Stimulated activated CD8-positive, alpha-beta memory T cell treated with anti-CD3 and anti-CD28 coated beads, Interleukin-4, amount 100 ng/mL, for 4 hours (primary cell): ENCODE data around the gene SMARCD3.

ENCODE experiments used
- DNase-seq, 2 donors: peaks; one replicate each; pipeline ENCODE4 v3.0.0-alpha.2; 2020; ENCODE audit warnings: low read depth in 2 of 2, low spot score in 1 of 2

The SMARCD3 gene

DNA sequence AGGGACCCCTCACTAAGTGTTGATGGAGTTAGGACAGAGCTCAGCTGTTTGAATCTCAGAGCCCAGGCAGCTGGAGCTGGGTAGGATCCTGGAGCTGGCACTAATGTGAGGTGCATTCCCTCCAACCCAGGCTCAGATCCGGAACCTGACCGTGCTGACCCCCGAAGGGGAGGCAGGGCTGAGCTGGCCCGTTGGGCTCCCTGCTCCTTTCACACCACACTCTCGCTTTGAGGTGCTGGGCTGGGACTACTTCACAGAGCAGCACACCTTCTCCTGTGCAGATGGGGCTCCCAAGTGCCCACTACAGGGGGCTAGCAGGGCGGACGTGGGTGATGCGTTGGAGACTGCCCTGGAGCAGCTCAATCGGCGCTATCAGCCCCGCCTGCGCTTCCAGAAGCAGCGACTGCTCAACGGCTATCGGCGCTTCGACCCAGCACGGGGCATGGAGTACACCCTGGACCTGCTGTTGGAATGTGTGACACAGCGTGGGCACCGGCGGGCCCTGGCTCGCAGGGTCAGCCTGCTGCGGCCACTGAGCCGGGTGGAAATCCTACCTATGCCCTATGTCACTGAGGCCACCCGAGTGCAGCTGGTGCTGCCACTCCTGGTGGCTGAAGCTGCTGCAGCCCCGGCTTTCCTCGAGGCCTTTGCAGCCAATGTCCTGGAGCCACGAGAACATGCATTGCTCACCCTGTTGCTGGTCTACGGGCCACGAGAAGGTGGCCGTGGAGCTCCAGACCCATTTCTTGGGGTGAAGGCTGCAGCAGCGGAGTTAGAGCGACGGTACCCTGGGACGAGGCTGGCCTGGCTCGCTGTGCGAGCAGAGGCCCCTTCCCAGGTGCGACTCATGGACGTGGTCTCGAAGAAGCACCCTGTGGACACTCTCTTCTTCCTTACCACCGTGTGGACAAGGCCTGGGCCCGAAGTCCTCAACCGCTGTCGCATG, 11.0 kb downstream of the SMARCD3 start:
- no peak for DNase-seq

DNA sequence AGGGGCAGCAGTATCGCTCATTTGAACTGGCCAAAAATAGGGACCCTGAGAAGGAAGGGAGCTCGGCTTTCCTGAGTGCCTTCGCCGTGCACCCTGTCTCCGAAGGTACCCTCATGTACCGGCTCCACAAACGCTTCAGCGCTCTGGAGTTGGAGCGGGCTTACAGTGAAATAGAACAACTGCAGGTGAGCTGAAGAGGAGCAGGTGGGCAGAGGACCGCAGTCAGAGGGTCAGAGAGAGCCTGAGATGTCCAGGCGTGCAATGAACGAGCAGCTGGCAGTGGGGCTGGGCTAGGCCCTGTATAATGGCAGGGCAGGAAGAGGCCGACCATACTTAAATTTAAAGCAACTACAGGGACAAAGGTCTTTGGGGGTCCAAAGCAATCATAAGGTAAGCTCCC, 12.1 kb downstream of the SMARCD3 start:
- DNase-seq = no peak

DNA sequence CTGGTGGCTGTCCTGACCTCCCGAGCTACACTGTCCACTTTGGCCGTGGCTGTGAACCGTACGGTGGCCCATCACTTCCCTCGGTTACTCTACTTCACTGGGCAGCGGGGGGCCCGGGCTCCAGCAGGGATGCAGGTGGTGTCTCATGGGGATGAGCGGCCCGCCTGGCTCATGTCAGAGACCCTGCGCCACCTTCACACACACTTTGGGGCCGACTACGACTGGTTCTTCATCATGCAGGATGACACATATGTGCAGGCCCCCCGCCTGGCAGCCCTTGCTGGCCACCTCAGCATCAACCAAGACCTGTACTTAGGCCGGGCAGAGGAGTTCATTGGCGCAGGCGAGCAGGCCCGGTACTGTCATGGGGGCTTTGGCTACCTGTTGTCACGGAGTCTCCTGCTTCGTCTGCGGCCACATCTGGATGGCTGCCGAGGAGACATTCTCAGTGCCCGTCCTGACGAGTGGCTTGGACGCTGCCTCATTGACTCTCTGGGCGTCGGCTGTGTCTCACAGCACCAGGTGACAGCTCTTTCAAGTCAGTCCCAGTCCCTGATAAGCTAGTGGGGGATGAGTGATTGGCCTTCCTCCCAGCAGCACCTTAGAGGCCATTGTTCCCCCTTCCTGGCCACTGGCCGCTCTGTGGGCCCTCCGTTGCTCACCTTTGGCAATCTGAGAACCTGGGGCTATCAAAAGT, 13.3 kb downstream of the SMARCD3 start:
- no peak for DNase-seq

GRCh38 chr7:151233804-151234203, 14.7 kb downstream of the SMARCD3 start:
- DNase-seq = no peak

GRCh38 chr7:151232917-151233701, 15.4 kb downstream of the SMARCD3 start:
- DNase-seq = peak; percentile 53 to 71

- DNase-seq = peak; percentile 71 to 84
Measured at GRCh38 chr7:151232091-151232916, 16.2 kb downstream of the SMARCD3 start, which contains the start of gene CHPF2. TSS of gene CHPF2 (plus strand) at chr7:151232483. CDS start at chr7:151234012, 1,529 bp downstream.

GRCh38 chr7:151231080-151231479, 17.4 kb downstream of the SMARCD3 start:
- DNase-seq = no peak

- DNase-seq = no peak
Measured at GRCh38 chr7:151229249-151229648, 19.2 kb downstream of the SMARCD3 start.

DNA sequence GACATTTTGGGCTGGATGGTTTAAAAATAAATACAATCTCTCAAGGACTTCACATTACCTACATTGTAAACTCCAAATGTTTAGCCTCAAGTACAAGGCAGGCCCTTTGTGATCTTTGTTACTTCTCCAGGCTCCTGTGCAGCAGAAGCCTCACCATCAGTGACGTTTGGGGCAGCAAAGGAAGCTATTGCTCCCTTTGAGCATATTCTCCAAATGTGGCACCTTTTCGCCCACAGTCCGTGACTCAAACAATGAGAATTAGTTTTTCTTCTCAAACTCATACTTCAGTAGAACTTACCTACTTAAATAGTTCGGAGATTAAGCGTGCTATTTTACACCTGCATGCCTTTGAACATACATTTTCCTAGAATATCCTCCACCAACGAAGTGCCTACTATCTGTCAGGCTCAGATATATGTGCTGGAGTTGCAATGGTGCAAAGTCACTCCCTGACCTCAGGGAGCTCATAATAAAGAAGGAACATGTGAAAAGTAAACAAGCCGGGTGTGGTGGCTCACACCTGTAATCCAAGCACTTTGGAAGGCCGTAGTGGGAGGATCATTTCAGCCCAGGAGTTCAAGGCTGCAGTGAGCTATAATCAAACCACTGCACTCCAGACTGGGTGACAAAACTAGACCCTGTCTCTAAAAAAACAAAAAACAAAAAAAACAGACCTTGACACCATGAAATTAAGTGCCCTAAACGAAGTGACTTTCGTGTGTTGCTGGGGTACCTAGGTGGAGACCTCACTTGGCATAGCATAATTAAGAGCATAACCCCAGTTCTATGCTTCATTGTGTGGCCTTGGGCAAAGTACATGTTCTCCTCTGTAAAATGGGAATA, 20.2 kb downstream of the SMARCD3 start:
- no peak for DNase-seq

GRCh38 chr7:151226875-151227782, 21.4 kb downstream of the SMARCD3 start, which contains the start of gene ABCF2:
TSS of gene ABCF2 (minus strand) at chr7:151227205. CDS start at chr7:151226458, 747 bp downstream.
- peak; percentile 98 for DNase-seq

- no peak for DNase-seq
Measured at GRCh38 chr7:151226560-151226874, 22.0 kb downstream of the SMARCD3 start.

- no peak for DNase-seq
Measured at GRCh38 chr7:151225948-151226510, 22.5 kb downstream of the SMARCD3 start.

GRCh38 chr7:151223728-151224127, 24.8 kb downstream of the SMARCD3 start:
- no peak for DNase-seq

DNA sequence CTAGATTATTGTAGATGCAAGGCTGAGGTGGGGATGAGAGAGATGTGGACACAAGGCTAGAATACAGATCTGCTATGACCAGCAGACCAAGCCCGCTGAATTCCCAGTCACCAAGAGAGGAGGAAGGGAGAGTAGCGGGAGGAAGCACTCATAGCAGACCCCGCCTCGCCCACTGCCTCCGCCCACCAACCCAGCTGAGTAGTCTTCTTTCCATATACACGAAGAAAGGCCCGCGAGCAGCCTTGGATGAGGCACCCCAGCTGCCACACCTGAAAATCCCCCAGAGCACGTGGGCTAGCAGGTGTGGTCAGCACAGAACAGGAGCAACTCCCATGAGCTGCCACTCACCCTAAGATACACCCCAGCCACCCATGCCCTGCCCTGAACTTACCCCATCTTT, 30.3 kb downstream of the SMARCD3 start:
- no peak for DNase-seq

DNA sequence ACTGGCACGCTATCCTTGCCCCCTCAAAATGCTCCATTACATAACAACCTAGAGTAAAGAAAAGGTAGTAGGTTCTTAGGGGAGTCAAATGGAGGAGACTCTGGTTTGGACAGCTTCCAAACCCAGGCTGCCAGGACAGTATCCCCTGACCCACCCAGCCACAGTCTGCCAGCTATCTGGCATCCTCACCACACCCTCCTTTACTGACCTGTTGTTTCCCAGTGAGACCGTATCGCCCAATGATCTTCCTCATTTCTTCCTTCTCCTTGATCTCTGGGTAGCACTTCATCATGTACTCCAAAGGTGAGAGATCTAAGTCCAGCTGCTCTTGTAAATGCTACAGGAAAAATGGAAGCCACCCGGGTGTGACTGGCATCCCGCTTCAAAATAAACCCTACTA, 33.1 kb downstream of the SMARCD3 start:
- no peak for DNase-seq

DNA sequence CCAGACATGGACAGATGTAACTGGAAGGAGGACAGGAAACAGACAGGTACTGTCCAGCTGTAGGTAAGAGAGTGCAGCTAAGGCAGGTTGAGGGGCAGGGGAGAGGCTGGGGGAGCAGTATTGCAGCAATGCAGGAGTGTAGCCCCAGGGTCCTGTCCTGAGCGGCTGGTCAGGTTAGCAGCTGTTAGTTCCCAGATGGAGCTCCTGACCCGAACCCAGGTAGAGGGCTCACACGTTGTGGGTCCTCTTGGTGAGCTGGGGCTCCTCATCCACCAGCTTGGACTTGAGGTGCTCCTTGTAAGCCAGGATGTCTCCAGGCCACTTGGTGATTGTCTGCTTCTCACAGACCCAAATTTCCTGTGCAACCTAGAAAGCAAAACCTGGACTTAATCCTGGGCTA, 34.7 kb downstream of the SMARCD3 start:
- no peak for DNase-seq

DNA sequence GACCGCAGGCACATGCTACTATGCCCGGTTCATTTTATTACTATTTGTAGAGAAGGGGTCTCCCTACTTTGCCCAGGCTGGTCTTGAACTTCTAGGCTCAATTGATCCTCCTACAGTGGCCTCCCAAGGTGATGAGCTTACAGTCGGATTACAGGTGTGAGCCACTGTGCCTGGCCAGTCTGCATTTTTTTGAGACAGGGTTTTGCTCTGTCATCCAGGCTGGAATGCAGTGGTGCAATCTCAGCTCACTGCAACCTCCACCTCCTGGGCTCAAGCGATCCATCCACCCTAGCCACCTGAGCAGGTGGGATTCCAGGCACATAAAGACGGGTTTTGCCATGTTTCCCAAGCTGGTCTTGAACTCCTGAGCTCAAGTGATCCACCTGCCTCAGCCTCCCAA, 35.9 kb downstream of the SMARCD3 start:
- DNase-seq = no peak

- no peak for DNase-seq
Measured at GRCh38 chr7:151211155-151211772, 37.2 kb downstream of the SMARCD3 start.
